Kidney glomerular epithelial cell (primary cell): Measurements from ENCODE around the gene CSPG5.

Experiments
- DNase-seq: peaks from one replicate; lab custom pipeline; 2025; lab: John Stamatoyannopoulos, UW

Gene CSPG5

DNA sequence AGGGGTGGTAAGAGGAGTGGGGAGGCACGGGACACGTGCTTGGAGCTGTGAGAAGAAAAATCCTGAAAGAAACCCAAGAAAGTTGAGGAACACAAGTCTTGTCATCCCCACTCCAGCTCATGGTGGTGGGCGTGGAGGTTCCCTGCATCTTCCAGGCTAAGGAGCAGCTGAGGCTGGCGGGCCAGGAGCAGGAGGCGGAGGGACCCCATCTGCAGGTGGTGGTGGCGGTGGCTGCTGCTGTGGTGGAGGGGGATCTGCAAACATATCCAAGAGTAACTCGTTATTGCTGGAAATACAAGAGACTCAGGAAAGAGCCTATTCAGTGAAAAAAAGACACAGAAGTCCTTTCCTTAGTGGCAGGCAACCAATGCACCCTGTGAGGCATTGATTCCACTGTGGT is 9.4 kb upstream of the CSPG5 start:
- DNase-seq, result no peak

DNA sequence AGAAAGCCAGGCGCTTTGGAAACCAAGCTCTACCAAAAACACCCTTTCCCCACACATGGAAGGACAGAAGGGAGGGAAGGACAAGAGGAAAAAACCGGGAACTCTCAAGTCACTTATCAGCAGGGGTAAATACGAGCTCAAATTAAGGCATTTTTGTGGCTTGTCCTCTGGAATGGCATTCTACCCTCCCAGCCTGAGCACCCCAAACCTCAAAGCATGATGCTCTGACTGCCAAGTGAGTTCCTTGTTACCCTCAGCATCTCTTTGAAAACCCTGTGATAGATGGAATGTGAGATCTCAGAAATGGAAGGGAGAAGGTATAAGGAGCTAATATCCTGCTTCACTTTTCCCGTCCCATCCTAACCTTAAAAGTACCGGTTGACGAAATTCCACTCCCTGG is 8.1 kb upstream of the CSPG5 start:
- DNase-seq, result no peak

DNA sequence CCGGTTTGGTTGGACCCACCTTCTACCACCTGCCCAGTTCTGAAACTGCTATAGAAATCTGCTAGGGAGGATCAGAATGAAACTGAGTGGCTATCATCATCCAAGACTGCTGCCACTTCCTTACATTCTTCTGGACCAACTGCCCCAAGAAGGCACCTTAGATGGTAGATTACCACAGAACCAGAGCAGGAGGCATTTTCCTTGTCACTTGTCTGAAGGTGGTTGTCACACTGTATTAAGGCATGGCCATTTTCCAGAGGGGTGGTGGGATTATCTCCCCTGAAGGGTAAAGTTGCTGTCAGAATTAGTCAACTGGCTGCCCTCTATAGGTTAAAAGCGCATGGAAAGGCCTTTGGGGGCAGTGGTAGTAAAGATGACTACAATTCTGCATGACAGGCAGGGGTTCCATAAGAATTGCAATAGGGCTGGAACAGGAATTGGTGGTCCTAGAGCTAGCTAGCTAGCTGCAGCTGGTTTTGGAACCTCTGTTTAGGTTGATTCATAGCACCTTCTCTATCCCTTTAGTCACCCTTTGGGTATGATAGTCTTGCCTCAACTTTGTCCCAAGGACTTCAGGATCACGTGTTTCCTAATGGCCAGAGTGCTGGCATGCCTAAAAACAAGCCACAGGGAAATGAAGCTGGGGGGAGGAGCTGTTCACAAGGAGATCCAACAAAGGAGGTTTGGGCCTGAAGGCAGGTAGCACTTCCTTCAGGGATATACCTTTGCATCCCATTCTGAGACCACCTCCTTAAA is 4.8 kb upstream of the CSPG5 start:
- DNase-seq, result no peak

DNA sequence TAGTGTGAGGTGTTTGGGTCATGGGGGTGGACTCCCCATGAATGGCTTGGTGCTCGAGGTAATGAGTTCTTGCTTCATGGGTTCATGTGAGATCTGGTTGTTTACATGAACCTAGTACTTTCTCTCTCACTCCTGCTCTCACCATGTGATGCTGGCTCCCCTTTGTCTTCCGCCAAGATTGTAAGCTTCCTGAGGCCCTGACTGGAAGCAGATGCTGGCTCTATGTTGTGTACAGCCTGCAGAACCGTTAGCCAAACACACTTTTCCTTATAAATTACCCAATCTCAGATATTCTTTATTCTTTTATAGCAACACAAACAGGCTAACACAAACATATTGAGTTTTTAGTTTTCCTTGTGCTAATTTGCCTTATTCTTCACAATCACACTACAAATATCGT is 3.2 kb upstream of the CSPG5 start:
- DNase-seq, result no peak

DNA sequence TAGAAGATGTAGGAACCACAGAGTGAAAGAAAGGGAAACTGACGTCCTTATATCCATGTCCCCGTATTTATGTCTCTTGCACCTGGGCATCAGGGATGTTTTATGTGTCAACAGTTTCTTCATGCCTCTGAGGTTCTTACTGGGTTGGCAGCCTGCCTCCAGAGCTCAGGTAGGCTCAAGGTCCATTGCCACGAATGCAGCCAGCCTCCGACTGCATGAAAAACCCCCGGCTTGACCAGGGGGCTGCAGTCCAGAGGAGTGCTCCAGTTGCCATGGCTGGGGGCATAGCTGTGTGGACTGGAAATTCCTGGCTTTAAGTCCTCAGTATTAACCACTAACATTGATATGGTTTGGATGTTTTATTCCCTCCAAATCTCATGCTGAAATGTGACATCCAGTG is 2.8 kb upstream of the CSPG5 start:
- DNase-seq, result no peak

DNA sequence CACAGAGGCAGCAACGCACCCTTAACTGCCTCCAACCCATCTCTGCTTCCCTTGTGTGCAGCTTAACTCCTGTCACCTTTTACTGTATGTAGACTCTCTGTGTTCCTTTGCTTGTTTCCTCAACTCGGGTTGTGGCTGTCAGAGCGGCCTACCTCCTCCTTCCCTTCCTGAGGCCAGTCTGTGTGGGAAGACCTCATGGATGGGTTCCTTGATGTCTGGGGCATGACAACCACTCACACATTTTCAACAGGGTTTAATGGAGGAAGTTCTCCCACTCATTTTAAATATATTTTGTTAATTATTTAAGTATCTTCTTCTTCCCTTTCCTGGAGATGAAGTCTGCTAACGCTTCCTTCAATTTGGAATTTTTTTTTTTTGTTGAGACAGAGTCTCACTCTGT is 1.8 kb upstream of the CSPG5 start:
- no peak for DNase-seq

DNA sequence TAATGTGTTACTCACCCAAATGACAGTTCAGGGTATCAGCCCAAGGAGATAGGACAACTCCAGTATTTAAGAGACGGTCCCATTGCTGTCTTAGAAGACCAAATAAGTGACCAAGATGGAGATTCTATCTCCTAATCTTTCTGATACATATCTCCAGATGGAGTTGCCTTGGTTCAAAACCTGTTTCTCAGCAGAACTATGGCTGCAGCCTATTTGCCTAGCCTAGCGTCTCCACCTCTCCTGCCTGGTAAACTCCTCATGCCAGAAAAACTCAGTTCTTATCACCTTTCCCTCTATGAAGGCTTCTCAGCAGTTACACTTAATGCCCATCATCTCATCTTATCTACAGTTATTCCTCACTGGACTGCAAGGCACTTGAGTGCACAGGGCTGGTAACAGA is 1.2 kb upstream of the CSPG5 start:
- no peak for DNase-seq

DNA sequence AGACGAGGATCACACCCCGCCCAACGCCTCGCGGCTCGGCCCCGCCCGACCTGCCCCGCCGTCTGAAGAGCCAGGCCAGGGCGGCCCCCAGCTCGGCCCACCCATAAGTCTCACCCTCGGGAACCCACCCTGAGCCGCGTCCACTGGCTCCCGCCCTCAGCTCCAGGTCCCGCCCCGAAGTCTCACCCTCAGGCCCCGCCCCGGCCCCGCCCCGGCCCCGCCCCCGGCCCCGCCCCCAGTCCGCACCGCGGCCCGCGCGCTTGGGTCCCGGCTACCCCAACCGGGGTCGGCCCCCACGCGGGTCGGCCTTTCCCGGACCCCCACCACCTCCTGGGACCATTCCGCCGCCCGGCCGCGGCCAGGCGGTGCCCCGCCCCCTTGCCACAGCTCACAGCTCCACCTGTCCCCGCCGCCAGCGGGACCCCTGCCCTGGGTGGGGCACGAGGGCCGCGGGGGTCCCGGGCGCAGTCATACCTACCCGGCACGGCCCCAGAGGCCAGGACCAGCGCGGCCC is 489 bp downstream of the CSPG5 start:
- DNase-seq, result no peak

DNA sequence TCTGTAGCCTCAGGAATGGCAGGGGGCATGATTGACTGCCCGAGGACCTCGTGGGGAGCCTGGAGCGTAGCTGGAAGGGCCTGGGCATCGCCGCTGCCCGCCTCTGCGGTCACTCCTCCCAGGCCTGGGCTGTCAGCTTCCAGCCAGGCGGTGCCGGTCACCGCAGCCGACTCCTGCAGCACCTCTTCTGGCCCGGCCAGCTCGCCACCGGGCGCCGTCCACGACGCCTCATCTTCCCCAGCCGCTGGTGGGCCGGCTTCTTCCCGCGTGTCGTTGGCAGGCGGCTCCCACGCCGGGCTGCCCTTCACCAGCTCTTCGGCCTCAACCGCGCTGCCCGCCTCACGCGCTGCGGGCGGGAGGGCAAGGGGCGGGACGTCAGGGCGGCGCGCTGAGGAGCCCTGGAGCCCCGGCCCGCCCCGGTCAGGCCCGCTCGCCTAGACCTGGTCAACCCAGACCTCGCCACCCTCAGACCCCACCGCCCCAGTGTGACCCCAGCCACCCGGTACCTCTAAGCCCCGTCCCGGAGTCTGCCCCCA is 1.0 kb downstream of the CSPG5 start:
- no peak for DNase-seq

DNA sequence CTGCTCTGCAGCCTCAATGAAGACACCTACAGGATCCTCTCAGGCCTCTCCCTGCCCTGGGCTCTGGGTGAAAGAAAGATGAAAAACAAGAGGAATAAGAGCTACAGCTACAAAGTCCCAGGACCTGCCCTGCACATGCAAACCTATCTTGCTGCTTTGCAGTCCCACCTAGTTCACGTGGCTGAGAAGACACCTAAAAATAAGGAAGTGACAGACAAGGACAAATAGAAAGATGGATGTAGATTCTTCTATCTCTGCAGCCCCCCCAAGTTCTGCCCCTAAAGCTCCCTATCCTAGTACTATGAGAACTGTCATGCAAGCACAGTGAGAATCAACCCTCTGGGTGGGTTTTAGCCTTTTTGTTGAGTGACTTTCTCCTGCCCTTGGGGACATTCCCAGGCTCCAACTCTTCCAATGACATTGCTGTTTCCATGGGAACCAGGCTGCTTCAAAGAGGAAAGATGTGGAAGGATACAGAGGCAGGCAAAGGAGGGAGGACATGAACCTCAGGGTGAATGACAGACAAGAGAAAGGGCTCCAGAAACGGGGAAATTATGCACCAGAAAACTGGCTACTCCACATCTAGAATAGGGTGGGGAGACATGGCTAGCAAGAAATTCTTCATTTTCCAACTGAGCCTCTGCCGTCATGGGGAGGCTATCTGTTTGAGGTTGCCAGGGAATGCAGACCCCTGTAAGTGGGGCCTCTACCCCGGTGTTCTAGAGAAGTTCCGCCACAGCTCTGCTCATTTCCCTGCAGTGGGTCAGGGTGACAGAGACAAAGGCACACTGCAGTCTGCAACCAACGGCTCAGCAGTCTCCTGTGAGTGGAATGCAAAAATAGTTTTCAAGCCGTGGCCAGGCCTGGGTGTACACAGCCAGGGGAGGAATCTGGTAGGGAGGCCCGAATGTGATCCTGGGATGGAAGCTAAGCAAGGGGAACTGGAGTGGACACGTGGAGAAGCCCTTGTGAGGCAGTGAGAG is 5.2 kb downstream of the CSPG5 start:
- DNase-seq, result no peak

DNA sequence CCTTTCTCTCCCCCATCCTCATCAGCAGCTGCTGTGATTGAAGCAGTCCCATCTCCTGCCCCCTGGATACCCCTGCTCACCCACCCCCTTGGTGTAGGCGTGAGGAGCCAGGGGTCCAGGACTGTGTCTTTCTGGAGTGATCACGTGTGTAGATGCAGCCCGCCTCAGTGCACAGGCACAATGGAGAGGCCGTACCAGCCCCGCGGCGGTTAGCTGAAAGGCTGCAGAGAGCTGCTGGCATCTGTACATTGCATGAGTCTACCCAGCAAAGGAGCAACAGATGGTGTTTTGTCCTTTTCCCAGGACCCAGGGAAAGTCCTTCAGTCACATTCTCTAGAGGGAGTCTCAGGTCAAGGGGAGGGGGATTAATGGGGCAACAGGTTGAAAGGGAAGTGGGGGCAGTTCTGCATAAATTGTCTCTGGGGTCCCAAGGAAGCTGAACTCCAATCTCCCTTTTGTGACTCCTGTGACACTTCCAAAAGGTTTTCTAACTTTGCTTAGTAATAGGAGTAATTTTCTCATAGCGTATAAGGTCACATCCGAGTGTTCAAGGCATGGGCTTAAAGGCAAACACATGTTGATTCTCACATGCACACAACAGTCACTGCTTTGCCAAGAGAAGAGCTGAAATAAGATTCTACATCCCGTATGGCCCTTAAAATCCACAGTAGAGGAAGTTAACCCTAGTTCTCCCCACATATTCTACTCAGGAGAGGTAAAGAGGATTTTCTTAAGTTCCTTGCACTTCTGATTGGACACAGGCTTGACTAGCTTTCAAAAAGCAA is 7.1 kb downstream of the CSPG5 start:
- DNase-seq, result no peak

DNA sequence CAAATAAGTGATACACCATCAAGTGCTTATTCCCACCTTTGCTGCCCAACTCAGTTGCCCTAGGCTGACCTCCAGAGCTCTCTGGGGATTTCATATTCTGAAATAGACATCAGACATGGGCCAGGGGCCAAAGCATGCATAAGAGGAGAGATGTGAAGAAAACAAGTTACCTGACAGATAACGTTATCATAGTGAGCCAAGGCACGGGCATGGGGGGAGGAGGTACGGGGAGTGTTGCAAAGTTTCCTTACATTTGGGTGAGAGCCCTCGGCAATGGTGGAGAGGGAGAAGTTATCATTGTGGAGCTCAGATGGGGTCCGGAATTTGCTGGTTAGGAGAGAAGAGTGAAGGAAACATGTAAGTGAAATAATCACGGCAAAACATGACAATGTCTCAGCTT is 9.8 kb downstream of the CSPG5 start:
- no peak for DNase-seq

DNA sequence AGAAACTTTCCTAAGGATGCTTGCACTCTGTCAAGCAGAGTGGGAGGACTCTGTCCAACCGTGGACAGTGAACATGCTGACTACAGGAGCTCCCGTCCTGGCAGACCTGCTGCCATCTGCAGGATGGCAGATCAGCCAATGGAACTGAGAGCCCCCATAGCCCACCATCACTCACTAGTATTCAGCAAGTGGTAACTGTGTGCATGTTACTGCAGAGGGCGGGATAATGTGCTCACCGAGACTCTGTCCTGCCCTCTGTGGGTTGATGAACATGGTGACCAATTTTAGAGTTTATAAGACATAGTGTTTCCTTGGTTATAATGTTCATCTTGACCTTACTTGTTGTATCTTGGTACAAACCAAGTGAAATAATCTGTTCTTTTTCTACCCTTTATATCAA is 11.5 kb downstream of the CSPG5 start:
- no peak for DNase-seq

DNA sequence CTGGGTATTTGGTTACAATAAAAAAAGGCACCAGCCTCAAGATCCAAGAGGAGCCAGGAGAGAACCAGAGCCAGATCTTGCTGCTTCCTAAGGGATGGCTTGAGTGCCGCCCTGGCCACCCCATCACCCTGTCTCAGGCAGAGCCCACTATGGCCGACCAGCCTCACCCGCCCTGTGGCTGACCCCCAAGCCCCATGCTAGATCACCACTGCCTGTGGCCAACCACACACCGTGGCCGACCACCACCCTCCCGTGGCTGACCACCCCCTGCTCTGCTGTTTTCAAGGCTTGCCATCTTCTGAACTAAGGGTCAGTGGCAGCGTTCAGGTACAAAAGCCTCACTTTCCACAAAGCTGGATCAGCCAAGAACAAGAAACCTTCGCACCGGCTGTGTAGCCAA is 12.0 kb downstream of the CSPG5 start:
- no peak for DNase-seq

DNA sequence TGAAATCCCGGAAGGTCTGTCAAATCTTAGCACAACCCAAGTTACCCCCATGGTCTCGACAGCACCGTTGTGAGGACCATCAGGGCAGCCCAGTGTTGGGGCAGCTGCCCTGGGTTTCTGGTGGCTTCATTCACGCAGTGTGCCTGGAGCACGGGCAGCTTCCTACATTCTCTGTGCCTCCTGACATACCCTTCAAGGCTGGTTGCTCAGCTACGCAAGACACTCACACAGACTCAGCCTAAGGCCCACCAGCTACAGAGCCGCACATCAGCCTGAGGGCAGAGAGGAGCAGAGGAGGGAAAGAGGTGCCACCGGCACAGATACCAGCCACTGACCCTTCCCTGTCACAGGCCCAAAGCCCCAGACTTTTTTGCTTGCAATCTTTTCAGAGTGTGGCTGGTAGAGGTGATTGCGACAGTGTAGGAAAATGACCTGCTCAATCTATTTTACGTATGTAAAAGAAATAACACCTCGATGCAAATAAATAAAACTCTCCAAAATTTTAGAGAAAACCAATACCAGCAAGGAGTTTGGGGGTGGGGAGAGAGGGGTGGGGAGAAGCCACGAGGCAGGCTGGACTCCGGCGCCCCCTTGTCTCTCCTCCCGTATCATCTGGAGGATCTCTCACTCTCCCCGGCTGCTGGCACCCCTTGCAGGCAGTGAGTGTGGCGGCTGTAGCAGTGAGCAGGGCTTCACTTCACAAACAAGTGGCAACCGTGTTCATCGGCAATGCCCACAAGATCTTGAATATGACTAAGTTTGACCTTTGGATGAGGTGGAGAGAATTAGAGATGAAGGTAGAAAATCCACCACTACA is 12.7 kb downstream of the CSPG5 start:
- DNase-seq, result no peak

DNA sequence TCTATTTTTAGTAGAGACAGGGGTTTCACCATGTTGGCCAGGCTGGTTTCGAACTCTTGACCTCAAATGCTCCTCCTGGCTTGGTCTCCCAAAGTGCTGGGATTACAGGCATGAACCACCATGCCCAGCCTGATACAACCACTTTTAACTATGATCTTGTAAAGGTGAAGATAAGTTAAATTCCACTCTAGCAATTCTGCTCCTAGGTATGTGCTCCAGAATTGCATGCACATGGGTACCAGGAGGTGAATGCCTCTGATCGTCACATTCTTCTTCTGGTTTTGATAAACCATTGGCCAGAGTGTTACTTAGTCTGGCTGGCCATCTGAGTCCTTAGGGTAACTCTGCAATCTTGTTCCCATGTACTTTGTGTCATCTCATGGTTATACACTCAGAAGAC is 22.3 kb downstream of the CSPG5 start:
- no peak for DNase-seq

DNA sequence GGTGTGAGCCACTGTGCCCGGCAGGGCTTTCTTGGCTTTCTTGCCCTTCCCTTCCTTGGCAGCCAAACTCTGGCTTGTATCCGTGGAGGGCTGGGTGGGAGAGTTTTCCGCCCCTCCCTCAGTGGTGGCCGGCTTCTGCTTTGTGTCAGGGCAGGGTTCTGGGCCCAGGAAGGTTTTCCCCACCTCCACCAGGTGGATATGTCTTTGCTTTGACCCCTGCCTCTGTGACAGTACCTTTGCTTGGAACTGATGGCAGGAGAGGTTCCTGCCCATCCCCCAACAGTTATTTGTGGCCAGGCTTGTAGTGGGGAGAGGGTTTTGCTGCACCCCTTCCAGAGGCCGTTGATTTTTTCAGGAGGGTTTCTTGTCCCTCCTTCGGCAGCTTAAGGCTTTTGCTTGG is 24.3 kb downstream of the CSPG5 start:
- DNase-seq, result no peak

DNA sequence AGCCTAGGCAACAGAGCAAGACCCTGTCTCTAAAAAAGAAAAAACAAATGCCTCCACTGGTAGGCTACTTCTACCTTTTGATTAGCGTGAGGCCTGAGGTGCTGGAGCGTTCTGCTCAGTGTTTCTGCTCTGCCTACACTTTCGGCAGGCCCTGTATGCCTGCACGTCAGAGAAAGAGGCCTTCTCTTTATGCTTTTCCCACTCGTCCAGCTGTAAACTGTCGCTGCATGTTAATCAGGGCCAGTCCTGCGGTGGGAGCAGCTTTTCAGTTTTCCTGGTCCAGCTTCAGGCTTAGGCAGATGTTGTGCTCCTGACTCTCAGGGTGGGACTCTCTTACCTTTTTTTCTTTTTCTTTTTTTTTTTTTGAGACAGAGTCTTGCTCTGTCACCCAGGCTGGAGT is 25.3 kb downstream of the CSPG5 start:
- no peak for DNase-seq

DNA sequence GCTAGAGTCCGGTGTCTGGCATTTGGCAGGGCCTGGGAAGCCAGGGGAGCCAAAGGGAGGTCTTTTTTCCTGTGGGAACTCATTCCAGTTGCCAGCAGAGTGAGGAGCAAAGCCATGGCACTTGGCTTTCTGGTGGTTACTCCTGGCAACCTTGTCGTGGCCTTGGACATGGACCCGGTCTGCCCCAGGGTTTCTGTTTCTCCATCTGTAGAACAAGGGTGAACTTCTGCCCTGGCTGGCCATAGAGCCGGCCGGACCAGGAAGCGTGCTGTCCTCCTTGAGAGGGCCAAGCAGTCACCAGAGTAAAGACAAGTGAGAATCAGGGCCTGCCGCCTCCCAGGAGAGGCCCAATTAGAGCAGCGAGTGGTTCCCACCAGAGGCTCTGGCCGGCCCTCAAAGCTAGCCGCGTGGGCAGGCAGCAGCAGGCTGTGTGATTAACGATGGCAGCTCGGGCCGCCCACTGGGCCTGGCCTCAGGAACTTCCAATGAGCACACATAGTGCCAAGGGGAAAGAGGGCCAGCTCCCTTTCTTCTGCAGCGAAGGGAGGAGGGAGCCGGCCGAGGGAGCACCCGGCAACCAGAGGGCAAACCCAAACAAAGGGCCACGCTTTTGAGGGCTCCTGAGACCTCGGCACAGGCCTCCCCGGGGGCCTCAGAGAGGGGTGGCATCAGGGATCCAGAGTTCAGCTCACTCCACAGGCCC is 36.0 kb downstream of the CSPG5 start:
- no peak for DNase-seq

DNA sequence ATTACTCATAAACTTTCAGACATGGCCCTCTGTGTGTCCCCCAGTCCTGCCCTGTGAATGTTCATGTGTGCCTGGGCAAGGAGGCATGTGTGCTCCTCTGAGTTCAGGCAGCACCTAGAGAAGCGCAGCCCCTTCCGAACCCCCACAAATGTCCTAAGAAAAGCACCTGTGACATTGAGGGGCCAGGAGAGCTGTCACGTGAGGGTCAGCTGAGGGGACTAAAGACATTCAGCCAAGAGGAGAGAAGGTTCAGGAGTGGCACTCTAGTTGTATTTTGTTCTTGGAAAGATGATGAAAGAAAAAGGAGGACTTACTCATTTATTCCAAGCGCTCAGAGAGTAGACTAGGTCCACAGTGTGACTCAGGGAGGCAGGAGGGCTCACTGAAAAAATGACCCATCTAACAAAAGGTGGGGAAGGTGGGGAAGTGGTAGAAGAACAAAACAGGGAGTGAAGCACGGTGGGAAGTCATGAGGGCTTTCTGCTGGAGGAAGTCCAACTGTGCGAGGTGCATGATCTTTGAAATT is 37.0 kb downstream of the CSPG5 start:
- no peak for DNase-seq
